GM21786 (cell line): ENCODE measurements around the gene GIPC2.
"Not testable (repeated sequence)": the region's sequence is repeated elsewhere in the genome, so short reads cannot be mapped to it uniquely, and the experiment has no call there.

Experiments
- ATAC-seq: cut with Tn5 transposase; IDR thresholded peaks from one replicate; pipeline ENCODE4 v1.9.1; 2021; ENCODE audit not compliant: unreplicated experiment

GIPC2 gene

GRCh38 chr1:78093560-78093959, 47.8 kb downstream of the GIPC2 start:
- ATAC-seq = no peak

- no peak for ATAC-seq
These were observed 48.9 kb downstream of the GIPC2 start for GRCh38 chr1:78094639-78095038.

GRCh38 chr1:78095593-78095992, 49.8 kb downstream of the GIPC2 start:
- ATAC-seq = no peak

- no peak for ATAC-seq
These were observed 50.3 kb downstream of the GIPC2 start for GRCh38 chr1:78096017-78096416.

GRCh38 chr1:78096976-78097375, 51.2 kb downstream of the GIPC2 start:
- no peak for ATAC-seq

- ATAC-seq = no peak
These were observed 55.3 kb downstream of the GIPC2 start for GRCh38 chr1:78101051-78101450.

- no peak for ATAC-seq
These were observed 55.7 kb downstream of the GIPC2 start for GRCh38 chr1:78101514-78101913.

- ATAC-seq = no peak
These were observed 56.3 kb downstream of the GIPC2 start for GRCh38 chr1:78102082-78102481.

- no peak for ATAC-seq
These were observed 57.1 kb downstream of the GIPC2 start for GRCh38 chr1:78102916-78103315.

- ATAC-seq = no peak
These were observed 58.6 kb downstream of the GIPC2 start for GRCh38 chr1:78104322-78104721.

GRCh38 chr1:78109659-78110058, 63.9 kb downstream of the GIPC2 start:
- ATAC-seq = not testable (repeated sequence)

GRCh38 chr1:78113156-78113916, 67.6 kb downstream of the GIPC2 start:
- ATAC-seq = no peak

GRCh38 chr1:78114034-78114956, 68.5 kb downstream of the GIPC2 start:
- ATAC-seq = peak; percentile 91

- not testable (repeated sequence) for ATAC-seq
These were observed 74.7 kb downstream of the GIPC2 start for GRCh38 chr1:78120485-78120884.

GRCh38 chr1:78121710-78122109, 75.9 kb downstream of the GIPC2 start:
- ATAC-seq = no peak

- no peak for ATAC-seq
These were observed 76.6 kb downstream of the GIPC2 start for GRCh38 chr1:78122389-78122788.

GRCh38 chr1:78126506-78126905, 80.7 kb downstream of the GIPC2 start:
- ATAC-seq = no peak

GRCh38 chr1:78132174-78132947, 86.6 kb downstream of the GIPC2 start:
- no peak for ATAC-seq

- ATAC-seq = no peak
These were observed 87.2 kb downstream of the GIPC2 start for GRCh38 chr1:78132948-78133322.

GRCh38 chr1:78136680-78137079, 90.9 kb downstream of the GIPC2 start:
- no peak for ATAC-seq

- peak; percentile 27 for ATAC-seq
These were observed 95.9 kb downstream of the GIPC2 start for GRCh38 chr1:78141531-78142231.
